Ecto neural progenitor cell (in vitro differentiated cells): Measurements from ENCODE around the gene ENOX1.

Source experiments
- DNase-seq: peaks from one replicate; pipeline ENCODE4 v3.0.0-alpha.2; 2018; ENCODE audit warnings: low spot score

Gene ENOX1

GRCh38 chr13:43785650-43786471 lies 911 bp downstream of the ENOX1 start:
- peak; percentile 76 for DNase-seq

GRCh38 chr13:43785261-43785649 lies 1.5 kb downstream of the ENOX1 start:
- DNase-seq = no peak

GRCh38 chr13:43784496-43784895 lies 2.3 kb downstream of the ENOX1 start:
- DNase-seq = no peak

GRCh38 chr13:43783820-43784219 lies 3.0 kb downstream of the ENOX1 start:
- DNase-seq = no peak

- no peak for DNase-seq
Observed at GRCh38 chr13:43782686-43783085, 4.1 kb downstream of the ENOX1 start.

GRCh38 chr13:43780666-43781065 lies 6.1 kb downstream of the ENOX1 start:
- no peak for DNase-seq

- no peak for DNase-seq
Observed at GRCh38 chr13:43776501-43777079, 10.2 kb downstream of the ENOX1 start.

GRCh38 chr13:43776006-43776405 lies 10.8 kb downstream of the ENOX1 start:
- no peak for DNase-seq

- no peak for DNase-seq
Observed at GRCh38 chr13:43773602-43774001, 13.2 kb downstream of the ENOX1 start.

- DNase-seq = no peak
Observed at GRCh38 chr13:43770871-43771270, 15.9 kb downstream of the ENOX1 start.

- no peak for DNase-seq
Observed at GRCh38 chr13:43769529-43769928, 17.2 kb downstream of the ENOX1 start.

- no peak for DNase-seq
Observed at GRCh38 chr13:43767341-43767931, 19.3 kb downstream of the ENOX1 start.

- DNase-seq = no peak
Observed at GRCh38 chr13:43766725-43767124, 20.0 kb downstream of the ENOX1 start.

- no peak for DNase-seq
Observed at GRCh38 chr13:43764349-43764748, 22.4 kb downstream of the ENOX1 start.

GRCh38 chr13:43763143-43763759 lies 23.5 kb downstream of the ENOX1 start:
- DNase-seq = no peak

GRCh38 chr13:43761616-43762315 lies 25.0 kb downstream of the ENOX1 start:
- no peak for DNase-seq

- no peak for DNase-seq
Observed at GRCh38 chr13:43760257-43760656, 26.5 kb downstream of the ENOX1 start.

GRCh38 chr13:43758834-43759233 lies 27.9 kb downstream of the ENOX1 start:
- DNase-seq = no peak

- no peak for DNase-seq
Observed at GRCh38 chr13:43757266-43757665, 29.5 kb downstream of the ENOX1 start.

- DNase-seq = no peak
Observed at GRCh38 chr13:43755844-43756243, 30.9 kb downstream of the ENOX1 start.

GRCh38 chr13:43751624-43752023 lies 35.1 kb downstream of the ENOX1 start:
- no peak for DNase-seq

GRCh38 chr13:43749503-43749902 lies 37.3 kb downstream of the ENOX1 start:
- DNase-seq = no peak
